22Rv1 (cell line): Measurements from ENCODE around the gene TRPM7.
"Not testable (repeated sequence)": the region's sequence is repeated elsewhere in the genome, so short reads cannot be mapped to it uniquely, and the experiment has no call there.

Experiments used
- CTCF ChIP-seq: fragments of 450-650 bp; IDR thresholded peaks from 2 replicates; pipeline ENCODE4 v1.5.1; 2017; ENCODE audit warnings: mild to moderate bottlenecking
- ZFX ChIP-seq: fragments of 450-650 bp; IDR thresholded peaks from 2 replicates; pipeline ENCODE4 v1.6.1; 2017; ENCODE audit warnings: antibody characterized with exemption, borderline replicate concordance

DNA sequence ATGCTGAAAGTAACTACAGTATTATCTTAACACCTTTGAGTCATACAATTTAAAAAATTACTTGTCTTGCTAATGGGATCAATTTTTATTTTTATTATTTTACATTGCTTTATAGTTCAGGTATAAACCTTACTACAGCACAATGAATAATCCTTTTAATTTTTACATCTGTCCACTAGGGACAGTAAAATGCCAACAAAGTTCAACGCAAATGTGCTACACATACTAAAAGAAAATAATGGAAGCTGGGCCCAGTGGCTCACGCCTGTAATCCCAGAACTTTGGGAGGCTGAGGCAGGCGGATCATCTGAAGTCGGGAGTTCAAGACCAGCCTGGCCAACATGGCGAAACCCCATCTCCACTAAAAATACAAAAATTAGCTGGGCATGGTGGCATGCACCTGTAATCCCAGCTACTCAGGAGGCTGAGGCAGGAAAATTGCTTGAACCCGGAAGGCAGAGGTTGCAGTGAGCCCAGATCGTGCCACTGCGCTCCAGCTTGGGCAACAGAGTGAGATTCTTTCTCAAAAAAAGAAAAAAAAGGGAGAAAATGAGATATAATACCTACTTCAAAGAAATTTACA lies 64.1 kb downstream of the TRPM7 start:
- peak; percentile 75 for TF ChIP-seq CTCF
- TF ChIP-seq ZFX, result not testable (repeated sequence)
